HEK293 (cell line): ENCODE results near the gene TMEM185B.
"Not testable (repeated sequence)": the region's sequence is repeated elsewhere in the genome, so short reads cannot be mapped to it uniquely, and the experiment has no call there.

Source experiments
- CTCF ChIA-PET: fragments of 350-600 bp; formaldehyde crosslinking; extraction: SDS; loops from one replicate; lab custom pipeline; 2021; ENCODE audit warnings: antibody characterized with exemption; lab: Yijun Ruan, JAX
- POLR2A ChIA-PET: fragments of 300-600 bp; formaldehyde crosslinking; extraction: SDS; loops from one replicate; lab custom pipeline; 2020; ENCODE audit warnings: antibody characterized with exemption, inconsistent platforms; lab: Yijun Ruan, JAX
- H3K27ac ChIP-seq: fragments of 200-500 bp; sonication (Bioruptor generic); 2 replicates; pipeline ENCODE4 v1.5.1; 2014; ENCODE audit warnings: low read depth, low read length, control low read depth, inconsistent platforms; ENCODE audit errors: extremely low read depth
- H3K36me3 ChIP-seq, 2 experiments: fragments of 200-500 bp in 1 of 2; sonication (Bioruptor generic) in 1 of 2; 1 replicate in 1 of 2; 2 replicates in 1 of 2; pipeline ENCODE4 v1.5.1; 2014 to 2017; ENCODE audit warnings: inconsistent platforms in 2 of 2, low read length in 2 of 2; ENCODE audit not compliant: control insufficient read depth in 2 of 2, insufficient read depth in 1 of 2
- H3K4me1 ChIP-seq: fragments of 200-500 bp; sonication (Bioruptor generic); 2 replicates; pipeline ENCODE4 v1.5.1; 2014; ENCODE audit warnings: mild to moderate bottlenecking, low read length, inconsistent platforms; ENCODE audit not compliant: control insufficient read depth, insufficient read depth
- H3K4me3 ChIP-seq: 2 replicates; pipeline ENCODE4 v1.5.1; 2011; ENCODE audit warnings: low read depth, mild to moderate bottlenecking, control low read depth, low read length, moderate library complexity
- H3K9me3 ChIP-seq: fragments of 200-500 bp; sonication (Bioruptor generic); 2 replicates; pipeline ENCODE4 v1.5.1; 2014; ENCODE audit warnings: low read depth, low read length, inconsistent platforms; ENCODE audit not compliant: control insufficient read depth, insufficient read depth
- BCL11B ChIP-seq: fragments of 450-650 bp; formaldehyde crosslinking; IDR thresholded peaks from 2 replicates; pipeline ENCODE4 v1.5.1; 2016; ENCODE audit warnings: low read depth, missing biosample characterization, missing genetic modification characterization
- KLF10 ChIP-seq: fragments of 450-650 bp; IDR thresholded peaks from 2 replicates; pipeline ENCODE4 v1.5.1; 2018; ENCODE audit warnings: missing biosample characterization, mild to moderate bottlenecking, missing genetic modification characterization
- REPIN1 ChIP-seq: fragments of 450-650 bp; formaldehyde crosslinking; IDR thresholded peaks from 2 replicates; pipeline ENCODE4 v1.5.1; 2017; ENCODE audit warnings: missing biosample characterization, missing genetic modification characterization, low read depth
- ZEB2 ChIP-seq: fragments of 450-650 bp; formaldehyde crosslinking; IDR thresholded peaks from 2 replicates; pipeline ENCODE4 v1.5.1; 2016; ENCODE audit warnings: missing biosample characterization, missing genetic modification characterization
- ZNF138 ChIP-seq: fragments of 450-650 bp; formaldehyde crosslinking; IDR thresholded peaks from 2 replicates; pipeline ENCODE4 v1.5.1; 2016; ENCODE audit warnings: missing biosample characterization, missing genetic modification characterization, borderline replicate concordance
- ZNF146 ChIP-seq: fragments of 450-650 bp; formaldehyde crosslinking; IDR thresholded peaks from 2 replicates; pipeline ENCODE4 v1.5.1; 2016; ENCODE audit warnings: missing biosample characterization, missing genetic modification characterization
- ZNF221 ChIP-seq: fragments of 450-650 bp; formaldehyde crosslinking; IDR thresholded peaks from 2 replicates; pipeline ENCODE4 v1.5.1; 2017; ENCODE audit warnings: missing biosample characterization, missing genetic modification characterization, borderline replicate concordance
- ZNF791 ChIP-seq: fragments of 450-650 bp; formaldehyde crosslinking; IDR thresholded peaks from 2 replicates; pipeline ENCODE4 v1.5.1; 2016; ENCODE audit warnings: missing biosample characterization, missing genetic modification characterization
- ZNF843 ChIP-seq: fragments of 450-650 bp; formaldehyde crosslinking; IDR thresholded peaks from 2 replicates; pipeline ENCODE4 v1.5.1; 2016; ENCODE audit warnings: missing biosample characterization, missing genetic modification characterization
- TF ChIP-seq, protein P1 (sequence below): fragments of 450-650 bp; formaldehyde crosslinking; IDR thresholded peaks from 2 replicates; pipeline ENCODE4 v1.5.1; 2016; ENCODE audit warnings: missing biosample characterization, missing genetic modification characterization
- TF ChIP-seq, protein P2 (sequence below): fragments of 450-650 bp; formaldehyde crosslinking; IDR thresholded peaks from 2 replicates; pipeline ENCODE4 v1.5.1; 2016; ENCODE audit warnings: missing biosample characterization, missing genetic modification characterization, low read depth
- TF ChIP-seq, protein P3 (sequence below): fragments of 450-650 bp; formaldehyde crosslinking; IDR thresholded peaks from 2 replicates; pipeline ENCODE4 v1.5.1; 2016; ENCODE audit warnings: missing biosample characterization, missing genetic modification characterization
- TF ChIP-seq, protein P4 (sequence below): fragments of 450-650 bp; formaldehyde crosslinking; IDR thresholded peaks from 2 replicates; pipeline ENCODE4 v1.5.1; 2016; ENCODE audit warnings: missing biosample characterization, missing genetic modification characterization

Gene TMEM185B

DNA sequence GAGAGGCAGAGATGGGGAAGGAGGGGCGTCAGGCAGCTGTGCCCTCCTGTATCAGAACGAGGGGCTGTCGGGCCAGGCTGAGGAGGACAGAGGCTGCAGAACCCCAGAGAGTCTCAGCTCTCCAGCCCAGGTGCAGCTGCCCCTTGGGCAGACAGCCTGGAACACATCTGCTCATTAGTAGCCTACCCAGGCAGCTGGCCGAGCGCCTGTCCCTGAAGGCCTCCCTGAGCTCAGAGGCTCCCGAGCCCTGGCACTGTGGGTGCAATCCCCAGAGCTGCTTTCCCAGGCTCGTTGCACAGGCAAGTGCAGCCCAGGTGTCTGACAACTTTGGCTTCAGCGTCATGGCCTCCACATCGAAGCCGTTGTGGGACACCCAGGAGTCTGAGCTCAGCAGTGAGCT lies 13.1 kb upstream of the TMEM185B start (continued):
- TF ChIP-seq, protein P1, sequence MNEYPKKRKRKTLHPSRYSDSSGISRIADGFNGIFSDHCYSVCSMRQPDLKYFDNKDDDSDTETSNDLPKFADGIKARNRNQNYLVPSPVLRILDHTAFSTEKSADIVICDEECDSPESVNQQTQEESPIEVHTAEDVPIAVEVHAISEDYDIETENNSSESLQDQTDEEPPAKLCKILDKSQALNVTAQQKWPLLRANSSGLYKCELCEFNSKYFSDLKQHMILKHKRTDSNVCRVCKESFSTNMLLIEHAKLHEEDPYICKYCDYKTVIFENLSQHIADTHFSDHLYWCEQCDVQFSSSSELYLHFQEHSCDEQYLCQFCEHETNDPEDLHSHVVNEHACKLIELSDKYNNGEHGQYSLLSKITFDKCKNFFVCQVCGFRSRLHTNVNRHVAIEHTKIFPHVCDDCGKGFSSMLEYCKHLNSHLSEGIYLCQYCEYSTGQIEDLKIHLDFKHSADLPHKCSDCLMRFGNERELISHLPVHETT (tag by site-specific recombination): no peak
- TF ChIP-seq REPIN1 (tag by site-specific recombination) (no peak), KLF10 (tag by site-specific recombination) (no peak), ZNF221 (tag by site-specific recombination) (no peak), ZNF791 (tag by site-specific recombination) (no peak), ZEB2 (tag by site-specific recombination) (no peak), BCL11B (tag by site-specific recombination) (no peak), ZNF843 (tag by site-specific recombination) (no peak), ZNF138 (no peak)
- TF ChIP-seq, protein P2, sequence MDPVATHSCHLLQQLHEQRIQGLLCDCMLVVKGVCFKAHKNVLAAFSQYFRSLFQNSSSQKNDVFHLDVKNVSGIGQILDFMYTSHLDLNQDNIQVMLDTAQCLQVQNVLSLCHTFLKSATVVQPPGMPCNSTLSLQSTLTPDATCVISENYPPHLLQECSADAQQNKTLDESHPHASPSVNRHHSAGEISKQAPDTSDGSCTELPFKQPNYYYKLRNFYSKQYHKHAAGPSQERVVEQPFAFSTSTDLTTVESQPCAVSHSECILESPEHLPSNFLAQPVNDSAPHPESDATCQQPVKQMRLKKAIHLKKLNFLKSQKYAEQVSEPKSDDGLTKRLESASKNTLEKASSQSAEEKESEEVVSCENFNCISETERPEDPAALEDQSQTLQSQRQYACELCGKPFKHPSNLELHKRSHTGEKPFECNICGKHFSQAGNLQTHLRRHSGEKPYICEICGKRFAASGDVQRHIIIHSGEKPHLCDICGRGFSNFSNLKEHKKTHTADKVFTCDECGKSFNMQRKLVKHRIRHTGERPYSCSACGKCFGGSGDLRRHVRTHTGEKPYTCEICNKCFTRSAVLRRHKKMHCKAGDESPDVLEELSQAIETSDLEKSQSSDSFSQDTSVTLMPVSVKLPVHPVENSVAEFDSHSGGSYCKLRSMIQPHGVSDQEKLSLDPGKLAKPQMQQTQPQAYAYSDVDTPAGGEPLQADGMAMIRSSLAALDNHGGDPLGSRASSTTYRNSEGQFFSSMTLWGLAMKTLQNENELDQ (tag by site-specific recombination): no peak

DNA sequence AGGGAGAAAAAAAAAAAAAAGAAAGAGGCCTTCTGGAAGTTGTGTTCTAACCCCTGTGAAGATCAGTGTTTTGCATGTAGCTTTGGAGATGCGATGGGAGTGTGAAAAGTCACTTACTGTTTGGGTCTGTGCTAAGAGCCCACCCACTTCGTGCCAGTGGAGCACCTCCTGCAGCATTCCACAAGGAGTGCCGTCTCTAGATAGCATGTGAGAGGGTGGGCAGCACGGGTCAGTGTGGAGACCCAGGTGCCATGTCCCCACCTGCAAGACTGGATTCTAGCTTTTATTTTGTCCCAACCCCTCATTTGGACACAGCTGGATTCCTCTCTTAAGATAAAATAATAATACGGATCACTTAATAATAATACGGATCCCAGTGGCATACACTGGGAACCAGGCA lies 12.5 kb upstream of the TMEM185B start:
- no peak for TF ChIP-seq REPIN1 (tag by site-specific recombination)
- POLR2A ChIA-PET: no interaction called here
- Histone ChIP-seq H3K27ac (no peak overlapping the region), H3K4me3 (no peak overlapping the region), H3K36me3 (no peaks in the 10 kb centered on the region), H3K4me1 (no peaks in the 10 kb centered on the region), H3K9me3 (no peaks in the 10 kb centered on the region)
- CTCF ChIA-PET: interaction anchor here (0.7 kb wide), 1 partner anchor 76 kb away, joined by 3 read pairs; no protein-coding TSS in a partner anchor

DNA sequence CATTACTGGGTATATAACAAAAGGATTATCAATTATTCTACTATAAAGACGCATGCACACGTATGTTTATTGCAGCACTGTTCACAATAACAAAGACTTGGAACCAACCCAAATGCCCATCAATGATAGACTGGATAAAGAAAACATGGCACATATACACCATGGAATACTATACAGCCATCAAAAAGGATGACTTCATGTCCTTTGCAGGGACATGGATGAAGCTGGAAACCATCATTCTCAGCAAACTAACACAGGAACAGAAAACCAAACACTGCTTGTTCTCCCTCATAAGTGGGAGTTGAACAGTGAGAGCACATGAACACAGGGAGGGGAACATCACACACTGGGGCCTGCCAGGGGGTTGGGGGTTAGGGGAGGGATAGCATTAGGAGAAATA lies 12.0 kb upstream of the TMEM185B start:
- H3K36me3 ChIP-seq, H3K4me1 ChIP-seq, H3K4me3 ChIP-seq, CTCF ChIA-PET, H3K27ac ChIP-seq, POLR2A ChIA-PET, H3K9me3 ChIP-seq: not testable (repeated sequence)
- peak; percentile 99 for TF ChIP-seq ZNF146 (tag by site-specific recombination)
- TF ChIP-seq, protein P3, sequence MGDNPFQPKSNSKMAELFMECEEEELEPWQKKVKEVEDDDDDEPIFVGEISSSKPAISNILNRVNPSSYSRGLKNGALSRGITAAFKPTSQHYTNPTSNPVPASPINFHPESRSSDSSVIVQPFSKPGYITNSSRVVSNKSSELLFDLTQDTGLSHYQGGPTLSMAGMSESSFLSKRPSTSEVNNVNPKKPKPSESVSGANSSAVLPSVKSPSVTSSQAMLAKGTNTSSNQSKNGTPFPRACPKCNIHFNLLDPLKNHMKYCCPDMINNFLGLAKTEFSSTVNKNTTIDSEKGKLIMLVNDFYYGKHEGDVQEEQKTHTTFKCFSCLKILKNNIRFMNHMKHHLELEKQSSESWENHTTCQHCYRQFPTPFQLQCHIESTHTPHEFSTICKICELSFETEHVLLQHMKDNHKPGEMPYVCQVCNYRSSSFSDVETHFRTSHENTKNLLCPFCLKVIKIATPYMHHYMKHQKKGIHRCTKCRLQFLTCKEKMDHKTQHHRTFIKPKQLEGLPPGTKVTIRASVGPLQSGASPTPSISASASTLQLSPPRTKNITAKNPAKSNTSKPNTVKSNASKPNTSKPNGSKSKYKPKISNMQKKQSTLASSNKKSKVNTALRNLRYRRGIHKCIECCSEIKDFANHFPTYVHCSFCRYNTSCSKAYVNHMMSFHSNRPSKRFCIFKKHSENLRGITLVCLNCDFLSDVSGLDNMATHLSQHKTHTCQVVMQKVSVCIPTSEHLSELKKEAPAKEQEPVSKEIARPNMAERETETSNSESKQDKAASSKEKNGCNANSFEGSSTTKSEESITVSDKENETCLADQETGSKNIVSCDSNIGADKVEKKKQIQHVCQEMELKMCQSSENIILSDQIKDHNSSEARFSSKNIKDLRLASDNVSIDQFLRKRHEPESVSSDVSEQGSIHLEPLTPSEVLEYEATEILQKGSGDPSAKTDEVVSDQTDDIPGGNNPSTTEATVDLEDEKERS (tag by site-specific recombination): peak; percentile 74; the same call in 1 of the 2 replicates
- TF ChIP-seq, protein P4, sequence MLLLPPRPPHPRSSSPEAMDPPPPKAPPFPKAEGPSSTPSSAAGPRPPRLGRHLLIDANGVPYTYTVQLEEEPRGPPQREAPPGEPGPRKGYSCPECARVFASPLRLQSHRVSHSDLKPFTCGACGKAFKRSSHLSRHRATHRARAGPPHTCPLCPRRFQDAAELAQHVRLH (tag by site-specific recombination): peak; percentile 68
